Peyer's patch (tissue), 4 donors: ENCODE measurements around the gene SASH1. TPM values are rescaled to one million over a fixed set of nuclear protein-coding genes. Genes with fewer than 3 reads are reported as not detected.

Source experiments
- DNase-seq, 3 donors: peaks; one replicate each; pipeline ENCODE4 v3.0.0-alpha.2; 2017 to 2019
- H3K27ac ChIP-seq, 4 donors: fragments of 200-600 bp; sonication (generic); one replicate each; pipeline ENCODE4 v1.5.1; 2016 to 2019
- H3K27me3 ChIP-seq, 2 donors: fragments of 200-600 bp; sonication (generic); one replicate each; pipeline ENCODE4 v1.5.1; 2019
- H3K36me3 ChIP-seq, 3 donors: fragments of 200-600 bp; sonication (generic); one replicate each; pipeline ENCODE4 v1.5.1; 2016 to 2019
- H3K4me1 ChIP-seq, 4 donors: fragments of 200-600 bp; sonication (generic); one replicate each; pipeline ENCODE4 v1.5.1; 2016 to 2019
- H3K4me3 ChIP-seq, 4 donors: fragments of 200-600 bp; sonication (generic); 1 replicate in 3 of 4; 2 replicates in 1 of 4; pipeline ENCODE4 v1.5.1; 2016 to 2019; ENCODE audit warnings: mild to moderate bottlenecking in 1 of 4
- H3K9me3 ChIP-seq, 4 donors: fragments of 200-600 bp; sonication (generic); one replicate each; pipeline ENCODE4 v1.5.1; 2016 to 2019; ENCODE audit warnings: mild to moderate bottlenecking in 1 of 4
- CTCF ChIP-seq, 6 experiments: fragments of 450-650 bp in 4 of 6; fragments of 200-600 bp in 2 of 6; sonication (generic) in 1 of 6; IDR thresholded peaks; one replicate each; pipeline ENCODE4 v1.5.1; 2017 to 2019; ENCODE audit warnings: antibody characterized with exemption in 6 of 6, mild to moderate bottlenecking in 3 of 6, moderate library complexity in 1 of 6
- POLR2A ChIP-seq, 2 donors: fragments of 450-650 bp; IDR thresholded peaks; one replicate each; pipeline ENCODE4 v1.5.1; 2017; ENCODE audit warnings: antibody characterized with exemption in 2 of 2, mild to moderate bottlenecking in 2 of 2, moderate library complexity in 2 of 2
- total RNA-seq, 4 donors: library from RNA; depleted of rRNA; stranded (reverse); fragments of >200 nt; gene quantifications; one replicate each; pipeline ENCODE4 v1.1.0, GENCODE V29; 2016

SASH1 gene
- total RNA-seq, 4 donors from 2014 or later, result 17.2 to 141 (median 38.1) TPM

DNA sequence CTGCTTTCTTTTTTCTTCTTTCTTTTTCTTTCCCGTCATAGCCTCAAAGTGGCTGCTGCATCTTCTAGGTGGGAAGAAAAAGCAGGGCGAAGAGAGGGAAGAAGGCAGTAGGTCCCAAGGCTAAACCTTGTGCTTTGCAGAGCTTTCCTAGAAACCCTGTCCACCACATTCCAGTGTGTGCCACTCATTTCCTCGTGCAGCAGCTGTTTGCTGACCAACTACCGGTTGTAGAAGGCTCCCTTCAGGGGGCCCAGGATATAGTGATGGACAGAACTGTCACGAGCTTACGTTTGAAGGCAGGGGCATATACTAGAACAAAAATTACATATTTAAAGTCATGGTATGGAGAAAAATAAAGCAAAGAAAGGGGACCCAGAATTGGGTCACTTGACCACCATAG is 103.0 kb downstream of the SASH1 start:
- TF ChIP-seq POLR2A (IDR thresholded peaks at IDR 0.05) (no peak), CTCF (IDR thresholded peaks at IDR 0.05) (no peak)
- H3K9me3 ChIP-seq, result no peaks in the 10 kb centered on the region
- no peak overlapping the region for H3K4me3 ChIP-seq

GRCh38 chr6:148446681-148447080 is 104.0 kb downstream of the SASH1 start:
- no peak for DNase-seq
- no peaks in the 10 kb centered on the region for H3K27me3 ChIP-seq
- no peaks in the 10 kb centered on the region for H3K9me3 ChIP-seq
- H3K36me3 ChIP-seq, result no peaks in the 10 kb centered on the region
- no peak overlapping the region for H3K4me3 ChIP-seq
- no peak overlapping the region for H3K27ac ChIP-seq
- TF ChIP-seq POLR2A (IDR thresholded peaks at IDR 0.05) (no peak), CTCF (IDR thresholded peaks at IDR 0.05) (no peak)
- H3K4me1 ChIP-seq, result no peaks in the 10 kb centered on the region

More for the DNA sequence above, 103.0 kb downstream of the SASH1 start:
- no peaks in the 10 kb centered on the region for H3K36me3 ChIP-seq
- no peaks in the 10 kb centered on the region for H3K27me3 ChIP-seq
- no peak overlapping the region for H3K27ac ChIP-seq
- no peak for DNase-seq
- peaks cover 0 to 9% (median 0%) of the 10 kb centered on the region in 4 donors for H3K4me1 ChIP-seq

GRCh38 chr6:148447521-148448230 is 105.0 kb downstream of the SASH1 start:
- no peak for DNase-seq
- Histone ChIP-seq H3K9me3 (no peaks in the 10 kb centered on the region), H3K27ac (no peak overlapping the region), H3K4me3 (no peak overlapping the region), H3K27me3 (no peaks in the 10 kb centered on the region), H3K4me1 (no peaks in the 10 kb centered on the region), H3K36me3 (no peaks in the 10 kb centered on the region)
- TF ChIP-seq POLR2A (IDR thresholded peaks at IDR 0.05) (no peak), CTCF (IDR thresholded peaks at IDR 0.05) (no peak)

GRCh38 chr6:148448369-148449012 is 105.9 kb downstream of the SASH1 start:
- Histone ChIP-seq H3K9me3 (no peaks in the 10 kb centered on the region), H3K4me3 (no peak overlapping the region), H3K27me3 (no peaks in the 10 kb centered on the region), H3K4me1 (no peaks in the 10 kb centered on the region), H3K27ac (no peak overlapping the region), H3K36me3 (no peaks in the 10 kb centered on the region)
- TF ChIP-seq CTCF (IDR thresholded peaks at IDR 0.05) (no peak), POLR2A (IDR thresholded peaks at IDR 0.05) (no peak)
- DNase-seq, result no peak

GRCh38 chr6:148450866-148451265 is 108.2 kb downstream of the SASH1 start:
- no peak for DNase-seq
- TF ChIP-seq POLR2A (IDR thresholded peaks at IDR 0.05) (no peak), CTCF (IDR thresholded peaks at IDR 0.05) (no peak)
- no peaks in the 10 kb centered on the region for H3K27me3 ChIP-seq
- H3K4me3 ChIP-seq, result no peak overlapping the region
- H3K27ac ChIP-seq, result no peak overlapping the region
- H3K36me3 ChIP-seq, result no peaks in the 10 kb centered on the region
- H3K9me3 ChIP-seq, result no peaks in the 10 kb centered on the region
- H3K4me1 ChIP-seq, result no peaks in the 10 kb centered on the region
